HG03066 (cell line): ENCODE data around the gene SHD.

Source experiments
- ATAC-seq: cut with Tn5 transposase; IDR thresholded peaks from one replicate; pipeline ENCODE4 v1.9.1; 2021; ENCODE audit warnings: low read depth; ENCODE audit not compliant: unreplicated experiment

The SHD gene

DNA sequence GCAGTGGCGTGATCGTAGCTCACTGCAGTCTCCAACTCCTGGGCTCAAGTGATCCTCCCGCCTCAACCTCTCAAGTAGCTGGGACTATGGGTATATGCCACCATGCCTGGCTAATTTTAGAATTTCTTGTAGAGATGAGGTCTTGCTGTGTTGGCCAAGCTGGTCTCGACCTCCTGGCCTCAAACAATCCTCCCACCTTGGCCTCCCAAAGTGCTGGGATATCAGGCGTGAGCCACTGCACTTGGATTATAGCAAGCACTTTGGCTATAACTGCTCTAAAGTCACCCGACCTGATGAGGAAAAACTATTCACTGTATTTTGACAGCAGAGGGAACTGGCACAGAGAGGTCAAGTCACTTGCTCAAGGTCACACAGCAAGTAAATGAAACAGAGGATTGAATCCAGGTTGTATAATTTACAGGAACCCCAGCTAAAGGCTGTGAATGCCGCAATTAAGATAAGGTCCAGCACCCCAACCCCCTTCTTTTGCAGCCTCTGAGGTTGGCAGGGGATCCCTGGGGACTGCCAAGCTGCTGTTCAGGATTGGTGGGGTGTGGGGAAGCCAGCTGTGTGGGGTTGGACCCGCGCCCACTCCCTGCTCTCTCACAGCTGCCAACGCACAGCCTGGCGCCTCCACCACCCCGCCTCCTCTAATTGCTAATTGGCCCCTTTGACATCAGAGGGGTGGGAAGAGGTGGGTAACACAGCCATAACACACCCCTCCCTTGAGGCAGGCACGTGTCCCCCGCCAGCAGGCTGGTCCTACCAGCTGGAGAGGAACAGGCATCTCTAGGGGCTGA is 17.1 kb downstream of the SHD start:
- ATAC-seq: no peak

DNA sequence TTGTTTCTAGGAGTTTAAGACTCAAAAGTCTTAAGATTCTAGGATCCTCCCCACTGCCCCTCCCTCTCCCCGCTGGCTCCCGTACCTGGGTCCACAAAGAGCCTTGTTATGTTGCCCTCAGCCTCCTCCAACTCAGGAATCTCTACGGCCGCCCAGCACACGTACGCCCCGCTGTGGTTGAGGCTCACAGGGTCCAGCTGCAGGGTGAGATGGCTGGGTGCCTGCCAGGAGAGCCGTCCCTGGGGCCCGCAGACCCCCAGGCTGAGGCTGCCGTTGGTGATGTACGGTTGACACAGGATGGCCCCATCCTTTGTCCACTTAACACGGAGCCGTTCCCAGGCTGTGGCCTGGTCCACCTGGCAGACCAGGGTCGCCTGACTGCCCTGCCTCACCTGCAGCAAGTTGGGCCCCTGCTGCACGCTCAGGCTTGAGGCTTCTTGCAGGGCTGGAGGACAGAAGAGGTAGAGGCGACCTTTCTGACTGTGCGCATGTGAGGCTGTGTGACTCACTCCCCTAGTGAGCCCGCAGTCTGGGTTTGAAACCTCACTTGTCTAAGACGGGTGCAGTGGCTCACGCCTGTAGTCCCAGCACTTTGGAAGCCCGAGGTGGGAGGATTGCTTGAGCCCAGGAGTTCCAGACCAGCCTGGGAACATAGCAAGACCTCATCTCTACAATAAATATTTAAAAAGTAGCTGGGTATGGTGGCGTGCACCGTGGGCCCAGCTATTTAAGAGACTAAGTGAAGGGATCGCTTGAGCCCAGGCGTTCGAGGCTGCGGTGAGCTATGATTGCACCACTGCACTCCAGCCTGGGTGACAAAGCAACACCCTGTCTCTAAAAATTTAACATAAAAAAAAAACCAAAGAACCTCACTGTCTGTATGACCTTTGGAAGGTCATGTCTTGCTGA is 19.1 kb downstream of the SHD start:
- ATAC-seq: no peak

GRCh38 chr19:4298810-4299550 is 19.9 kb downstream of the SHD start:
- no peak for ATAC-seq

DNA sequence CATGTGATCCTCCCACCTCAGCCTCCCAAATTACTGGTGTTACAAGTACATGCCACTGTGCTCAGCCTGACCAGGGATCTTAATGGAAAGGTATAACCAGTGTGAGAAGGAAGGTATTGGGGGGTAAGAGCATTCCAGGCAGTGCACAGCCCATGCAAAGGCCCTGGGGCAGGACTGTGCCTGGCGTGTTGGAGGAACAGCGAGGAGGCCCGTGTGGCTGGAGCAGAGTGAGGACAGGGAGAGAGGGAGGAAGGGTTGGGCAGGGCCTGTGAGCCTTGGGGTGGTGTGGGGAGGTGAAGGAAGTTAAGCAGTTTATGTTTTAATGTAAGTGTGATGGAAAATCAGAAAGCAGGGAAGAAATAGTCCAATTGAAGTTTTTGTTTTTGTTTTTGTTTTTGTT is 21.5 kb downstream of the SHD start:
- ATAC-seq: no peak

DNA sequence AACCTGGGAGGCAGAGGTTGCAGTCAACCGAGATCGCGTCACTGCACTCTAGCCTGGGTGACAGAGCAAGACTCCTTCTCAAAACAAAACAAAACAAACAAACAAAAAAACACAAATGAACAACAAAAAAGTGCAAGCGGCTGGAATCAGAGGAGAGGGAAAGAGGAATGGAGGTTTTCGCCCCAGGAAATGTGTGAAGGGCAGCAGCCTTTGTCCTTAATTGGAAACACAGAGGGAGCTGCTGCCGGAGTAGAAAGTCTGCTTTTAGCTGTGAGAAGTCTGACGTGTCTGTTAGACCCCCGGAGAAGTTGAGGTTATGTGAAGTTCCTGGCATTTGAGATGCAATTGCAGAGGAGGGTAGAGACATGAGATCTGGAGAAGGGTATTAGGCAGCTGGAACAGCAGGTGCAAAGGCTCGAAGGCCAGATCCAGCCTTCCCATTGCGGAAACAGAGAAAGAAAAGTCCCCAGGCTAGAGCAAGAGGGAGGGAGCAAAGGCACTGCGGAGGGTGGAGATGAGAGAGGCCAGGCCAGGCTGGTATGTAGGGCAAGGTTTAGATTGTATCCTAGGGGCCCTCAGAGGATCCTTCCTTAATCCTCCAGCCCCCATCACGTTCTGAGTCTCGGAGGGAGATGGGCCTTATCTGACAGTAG is 22.6 kb downstream of the SHD start:
- no peak for ATAC-seq

GRCh38 chr19:4302243-4302640 is 23.2 kb downstream of the SHD start, which contains the start of gene TMIGD2:
TMIGD2 (minus strand) TSS chr19:4302389; CDS start chr19:4302385, 4 bp downstream.
- ATAC-seq: no peak

GRCh38 chr19:4303819-4304537 is 24.9 kb downstream of the SHD start:
- no peak for ATAC-seq

DNA sequence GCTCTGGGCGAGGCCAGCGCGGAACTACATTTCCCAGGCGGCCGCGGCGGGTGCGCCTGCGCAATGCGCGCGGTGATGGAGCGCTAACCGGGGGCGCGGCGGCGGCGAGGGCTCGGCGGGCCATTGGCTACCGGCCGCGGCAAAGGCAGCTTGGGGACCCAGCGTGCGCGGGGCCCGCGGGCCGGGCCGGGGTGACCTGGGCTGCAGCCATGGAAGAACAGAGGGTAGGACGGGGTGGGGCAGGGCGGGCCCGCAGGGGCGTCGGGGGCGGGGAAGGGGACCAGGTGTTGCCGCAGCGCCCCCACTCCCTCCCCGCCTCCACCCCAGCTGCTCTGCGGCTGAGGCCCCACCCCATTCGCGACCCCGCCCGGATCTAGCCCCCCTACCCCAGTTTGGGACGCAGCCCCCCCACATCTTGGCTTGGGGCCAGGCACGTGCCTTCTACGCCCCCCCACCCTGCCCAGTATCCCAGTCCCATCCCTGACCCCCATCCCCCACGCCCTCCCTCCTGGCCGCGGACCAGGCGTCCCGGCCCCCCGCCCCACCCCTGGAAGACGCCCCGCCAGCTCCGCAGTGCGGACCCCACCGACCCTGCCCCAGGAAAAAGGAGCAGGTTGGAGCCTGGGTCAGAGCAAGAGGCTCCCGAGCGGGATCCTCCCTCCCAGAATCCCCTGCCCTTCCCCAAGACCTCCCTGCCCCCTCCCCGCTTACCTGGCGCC is 25.6 kb downstream of the SHD start, which contains the start of gene FSD1:
TSS of gene FSD1 (plus strand) at position 61 of the 719 bp plus-strand sequence. CDS start at position 210, 149 bp downstream.
- ATAC-seq: no peak

GRCh38 chr19:4305257-4305612 is 26.2 kb downstream of the SHD start:
- ATAC-seq: no peak

DNA sequence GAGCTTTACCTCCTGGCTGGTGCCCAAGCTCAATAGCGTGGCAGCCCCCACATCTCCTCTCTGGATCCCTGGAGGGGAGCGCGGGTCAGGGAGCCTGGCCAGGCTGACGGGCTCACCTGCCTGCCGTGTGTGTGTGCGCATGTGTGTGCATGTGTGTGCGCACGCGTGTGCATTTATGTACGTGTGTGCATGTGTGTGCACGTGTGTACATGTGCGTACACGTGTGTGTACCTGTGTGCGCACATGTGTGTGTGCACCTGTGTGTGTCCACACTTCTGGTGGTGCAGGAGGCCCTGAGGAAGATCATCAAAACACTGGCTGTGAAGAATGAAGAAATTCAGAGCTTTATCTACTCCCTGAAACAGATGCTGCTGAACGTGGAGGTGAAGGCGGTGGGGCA is 26.6 kb downstream of the SHD start:
- no peak for ATAC-seq

DNA sequence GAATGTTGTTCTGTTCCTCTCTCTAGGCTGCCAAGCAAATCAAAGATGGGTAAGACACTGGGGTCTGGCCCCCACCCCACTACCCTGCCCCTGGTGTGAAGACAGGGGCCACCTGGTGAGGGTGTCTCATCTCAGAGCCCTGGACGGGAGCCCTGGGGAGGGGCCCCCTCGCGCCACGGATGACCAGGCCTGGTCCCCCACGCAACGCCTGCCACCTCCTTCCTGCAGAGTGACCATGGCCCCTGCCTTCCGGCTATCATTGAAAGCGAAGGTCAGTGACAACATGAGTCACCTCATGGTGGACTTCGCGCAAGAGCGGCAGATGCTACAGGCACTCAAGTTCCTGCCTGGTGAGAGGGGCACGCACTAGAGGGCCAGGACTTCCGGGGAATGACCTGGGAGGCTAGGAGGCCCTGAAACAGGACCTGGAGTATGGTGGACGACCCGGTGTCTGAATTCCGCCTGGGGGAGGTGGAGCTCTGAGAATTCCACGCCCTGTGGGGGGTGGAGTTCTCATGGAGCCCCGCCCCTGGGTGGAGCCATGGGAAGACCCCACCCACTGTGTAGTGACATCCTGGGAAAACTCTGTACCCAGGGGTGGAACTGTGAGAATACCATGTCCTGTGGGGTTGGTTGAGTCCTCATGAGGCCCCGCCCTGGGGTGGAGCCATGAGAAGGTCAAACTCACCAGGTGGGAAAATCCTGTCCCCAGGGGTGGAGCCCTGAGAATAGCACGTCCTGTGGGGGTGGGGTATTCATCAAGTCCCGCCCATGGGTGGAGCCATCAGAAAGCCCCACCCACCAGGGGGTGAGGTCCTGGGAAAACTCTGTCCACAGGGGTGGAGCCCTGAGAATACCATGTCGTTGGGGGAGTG is 31.4 kb downstream of the SHD start:
- no peak for ATAC-seq

DNA sequence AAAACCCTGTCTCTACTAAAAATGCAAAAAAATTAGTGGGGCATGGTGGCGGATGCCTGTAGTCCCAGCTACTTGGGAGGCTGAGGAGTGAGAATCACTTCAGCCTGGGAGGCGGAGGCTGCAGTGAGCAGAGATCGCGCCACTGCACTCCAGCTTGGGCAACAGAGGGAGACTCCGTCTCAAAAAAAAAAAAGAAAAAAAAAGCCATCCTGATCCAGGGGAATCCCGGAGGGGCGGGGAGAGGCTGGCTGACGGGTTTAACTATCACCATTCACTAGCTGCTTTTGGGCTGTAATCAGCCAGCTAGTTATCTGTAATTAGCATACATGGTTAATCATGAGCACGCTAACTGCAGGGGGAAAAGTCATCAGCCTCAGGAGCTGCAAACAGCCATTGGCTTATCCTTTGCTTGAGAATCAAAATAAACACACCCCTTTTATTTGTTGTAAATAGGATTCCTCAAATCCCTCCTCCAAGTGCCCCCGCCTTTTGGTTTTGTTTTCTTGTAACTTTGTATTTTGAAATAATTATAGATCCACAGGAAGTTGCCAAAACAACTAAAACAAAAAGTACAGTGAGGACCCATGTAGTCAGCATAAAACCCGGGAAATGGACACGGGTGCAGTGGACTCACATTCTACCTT is 34.9 kb downstream of the SHD start:
- no peak for ATAC-seq

- no peak for ATAC-seq
Measured at GRCh38 chr19:4316956-4317355, 37.9 kb downstream of the SHD start.

GRCh38 chr19:4318460-4318859 is 39.4 kb downstream of the SHD start:
- no peak for ATAC-seq

GRCh38 chr19:4319067-4319718 is 40.1 kb downstream of the SHD start:
- ATAC-seq: no peak

- ATAC-seq: no peak
Measured at GRCh38 chr19:4320419-4320818, 41.4 kb downstream of the SHD start.
